HG03521 (cell line): ENCODE results near the gene HOXA3.
A peak's percentile ranks its signal among the peaks of the same experiment; 100 is the strongest.

ENCODE experiments used
- ATAC-seq: cut with Tn5 transposase; IDR thresholded peaks from one replicate; pipeline ENCODE4 v1.9.1; 2021; ENCODE audit warnings: mild to moderate bottlenecking, moderate library complexity; ENCODE audit not compliant: unreplicated experiment

Gene HOXA3

DNA sequence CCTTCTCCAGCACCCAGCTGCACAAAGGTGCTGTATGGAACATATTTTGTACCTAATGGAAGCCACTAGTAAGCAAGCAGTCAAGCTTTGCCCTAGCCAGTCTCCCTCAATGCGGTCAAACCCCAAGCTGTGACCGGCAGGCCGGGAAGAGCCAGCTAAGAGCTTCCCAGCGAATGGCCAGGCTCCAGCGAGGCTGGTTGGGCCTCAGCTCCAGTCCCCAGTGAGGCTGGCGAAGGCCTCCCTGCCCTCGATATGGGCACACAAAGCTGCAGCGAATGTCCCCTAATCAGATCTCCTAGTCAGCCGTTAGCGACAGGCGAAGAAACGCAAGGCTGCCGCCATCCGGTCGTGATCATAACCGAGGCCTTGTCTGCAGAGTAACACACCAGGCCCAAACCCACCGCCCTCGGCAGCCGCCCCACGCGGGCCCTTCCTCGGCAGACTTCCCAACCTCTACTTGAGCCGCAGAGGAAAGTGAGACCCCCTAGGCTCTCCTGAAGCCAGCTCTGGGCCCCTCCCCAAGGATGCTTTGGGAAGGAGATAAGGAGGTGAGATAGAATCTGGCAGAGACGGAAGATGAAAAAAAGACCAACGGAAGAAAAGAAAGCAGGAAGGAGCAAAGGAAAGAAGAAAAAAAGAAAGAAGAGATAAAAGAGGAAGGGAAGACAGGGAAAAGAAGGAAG is 16.0 kb upstream of the HOXA3 start:
- no peak for ATAC-seq

- ATAC-seq, result no peak
Measured at GRCh38 chr7:27167916-27168264, 15.5 kb upstream of the HOXA3 start.

DNA sequence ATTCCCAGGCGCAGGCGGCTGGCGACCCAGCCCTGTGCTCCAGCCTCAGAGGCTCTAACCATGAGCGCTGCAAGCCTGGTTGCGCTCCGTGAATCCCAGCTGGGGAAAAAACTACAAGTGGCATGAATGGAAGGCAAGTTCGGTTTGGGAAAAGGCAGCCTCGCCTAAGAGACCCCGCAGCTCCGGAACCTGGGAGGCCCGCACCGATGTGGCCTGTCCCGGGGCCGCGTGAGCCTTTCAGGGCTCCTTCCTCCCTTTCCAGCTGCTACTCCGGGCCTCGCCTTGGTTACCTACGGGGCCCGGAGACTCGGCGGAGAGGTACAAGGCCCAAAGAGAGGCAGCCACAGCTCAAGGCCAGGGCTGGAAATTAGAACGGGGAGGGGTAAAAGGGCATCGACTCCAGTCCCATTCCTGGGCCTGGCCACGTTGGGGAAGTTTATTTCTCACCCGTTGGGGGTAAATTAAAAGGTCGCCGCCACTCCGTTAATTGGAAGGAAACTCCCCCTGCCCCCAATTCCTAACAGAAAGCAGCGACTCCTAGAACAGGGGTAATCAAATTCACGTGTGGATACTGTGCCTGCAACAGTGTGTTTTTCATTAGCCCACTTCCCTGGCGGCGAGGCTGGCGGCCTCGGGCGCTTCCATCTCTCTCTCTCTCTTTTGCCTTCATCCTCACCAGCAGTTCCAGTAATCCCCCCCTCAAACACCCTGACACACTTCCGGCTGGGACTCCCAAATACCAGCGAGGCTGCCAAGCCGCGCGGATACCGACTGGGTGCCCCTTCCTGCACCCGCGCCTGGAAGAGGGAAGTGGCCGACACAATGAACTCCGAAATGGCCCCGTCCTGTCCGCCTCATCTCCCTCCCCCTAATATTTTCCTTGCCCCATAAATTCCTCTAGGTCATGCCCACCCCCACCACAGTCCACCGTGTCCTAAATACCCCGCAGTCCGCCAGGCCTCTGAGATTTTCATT is 14.4 kb upstream of the HOXA3 start:
- ATAC-seq, result no peak

GRCh38 chr7:27165996-27166530 is 13.7 kb upstream of the HOXA3 start:
- no peak for ATAC-seq

GRCh38 chr7:27165089-27165995 is 13.0 kb upstream of the HOXA3 start, which contains the start of gene HOXA9:
HOXA9 (minus strand) TSS chr7:27165537; CDS start chr7:27165457, 80 bp downstream.
- ATAC-seq, result no peak

DNA sequence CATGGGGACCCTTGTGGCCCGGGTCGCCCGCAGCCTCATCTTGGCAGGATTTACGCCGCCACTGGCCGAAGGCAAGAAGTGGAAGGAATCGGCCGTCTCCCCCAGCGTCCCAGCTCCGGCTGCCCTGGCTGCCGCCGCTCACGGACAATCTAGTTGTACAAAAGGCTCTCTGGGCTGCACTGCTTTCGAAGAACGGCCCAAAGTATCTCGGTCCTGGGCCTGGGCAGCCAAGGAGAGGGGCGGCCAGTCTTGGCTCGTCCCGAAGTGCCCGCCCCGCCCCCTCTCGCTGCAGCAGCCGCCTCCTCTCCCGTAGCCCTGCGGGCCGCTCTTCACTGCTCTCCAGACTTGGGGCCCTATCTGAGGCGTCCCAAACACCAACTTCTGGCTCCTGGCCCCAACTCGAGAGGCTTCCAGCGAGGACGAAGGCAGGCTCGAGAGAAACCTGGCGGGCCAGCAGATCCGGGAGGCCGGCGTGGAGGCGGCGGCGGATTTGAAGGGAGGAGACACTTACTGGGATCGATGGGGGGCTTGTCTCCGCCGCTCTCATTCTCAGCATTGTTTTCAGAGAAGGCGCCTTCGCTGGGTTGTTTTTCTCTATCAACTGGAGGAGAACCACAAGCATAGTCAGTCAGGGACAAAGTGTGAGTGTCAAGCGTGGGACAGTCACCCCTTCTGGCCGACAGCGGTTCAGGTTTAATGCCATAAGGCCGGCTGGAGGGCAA is 12.1 kb upstream of the HOXA3 start:
- ATAC-seq, result no peak

- ATAC-seq, result no peak
Measured at GRCh38 chr7:27164045-27164366, 11.6 kb upstream of the HOXA3 start.

GRCh38 chr7:27163288-27164044 is 11.1 kb upstream of the HOXA3 start:
- no peak for ATAC-seq

GRCh38 chr7:27162561-27163287 is 10.3 kb upstream of the HOXA3 start:
- ATAC-seq, result no peak

DNA sequence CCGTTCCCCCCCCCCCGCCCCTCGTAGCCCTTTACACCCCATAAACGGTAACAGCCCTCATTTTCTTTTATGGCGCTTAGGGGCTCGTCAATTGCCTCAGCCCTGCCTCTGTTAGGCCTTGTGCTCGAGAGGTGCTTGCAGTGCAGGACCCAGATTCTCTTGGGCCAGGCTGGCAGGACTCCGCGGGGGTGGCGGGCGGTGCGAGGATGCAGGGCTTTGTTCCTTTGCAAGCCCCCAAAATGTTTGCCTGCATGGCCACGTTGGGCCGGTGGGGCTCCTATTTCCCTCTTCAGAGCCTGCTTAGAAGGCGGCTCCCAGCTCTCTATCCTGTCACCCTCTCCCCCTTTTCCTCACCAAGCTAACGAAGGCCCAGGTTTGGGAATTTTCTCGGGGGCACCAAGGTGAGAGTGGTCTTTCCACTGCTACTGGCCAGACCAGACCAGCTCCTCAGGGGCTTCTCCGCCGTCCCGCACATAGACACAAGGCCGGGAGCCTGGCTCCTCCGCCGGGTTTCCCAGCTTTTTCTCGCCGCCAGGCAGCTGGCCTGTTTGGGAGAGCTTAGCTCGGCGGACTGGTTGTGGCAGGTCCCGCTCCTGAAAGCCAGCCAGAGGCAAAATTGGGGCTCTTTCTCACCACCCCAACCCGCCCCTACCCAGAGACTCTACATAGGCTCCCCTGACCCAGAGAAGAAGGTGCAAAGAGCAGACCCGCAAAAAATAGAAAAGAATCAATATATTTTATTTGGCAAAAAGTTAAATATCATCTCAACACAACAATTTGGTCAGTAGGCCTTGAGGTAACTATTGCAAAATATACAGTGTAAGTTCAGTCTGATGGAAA is 9.6 kb upstream of the HOXA3 start:
- no peak for ATAC-seq

DNA sequence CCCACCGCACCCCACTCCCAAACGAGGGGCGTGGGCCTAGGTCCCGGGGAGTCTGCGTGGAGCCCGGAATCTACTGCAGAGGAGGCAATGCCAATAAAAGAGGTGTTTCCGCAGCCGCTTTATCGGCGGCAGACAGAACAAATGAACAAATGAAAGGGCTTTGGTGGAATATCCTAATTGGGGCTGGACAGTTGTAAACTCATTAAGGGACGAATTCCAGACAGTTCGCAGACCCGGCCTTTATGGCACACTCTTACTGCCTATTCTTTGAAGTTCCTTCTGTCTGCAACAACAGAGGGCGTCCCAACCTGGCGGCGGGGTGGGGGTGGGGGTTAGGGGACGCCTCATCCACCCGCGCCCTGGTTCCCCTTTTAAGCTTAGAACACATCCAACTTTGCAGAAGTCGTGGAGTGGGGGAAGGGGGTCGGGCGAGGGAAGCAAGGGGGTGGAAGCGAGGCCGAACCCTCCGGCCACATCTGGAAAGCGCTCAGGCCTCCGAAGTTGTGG is 8.9 kb upstream of the HOXA3 start:
- ATAC-seq, result no peak

DNA sequence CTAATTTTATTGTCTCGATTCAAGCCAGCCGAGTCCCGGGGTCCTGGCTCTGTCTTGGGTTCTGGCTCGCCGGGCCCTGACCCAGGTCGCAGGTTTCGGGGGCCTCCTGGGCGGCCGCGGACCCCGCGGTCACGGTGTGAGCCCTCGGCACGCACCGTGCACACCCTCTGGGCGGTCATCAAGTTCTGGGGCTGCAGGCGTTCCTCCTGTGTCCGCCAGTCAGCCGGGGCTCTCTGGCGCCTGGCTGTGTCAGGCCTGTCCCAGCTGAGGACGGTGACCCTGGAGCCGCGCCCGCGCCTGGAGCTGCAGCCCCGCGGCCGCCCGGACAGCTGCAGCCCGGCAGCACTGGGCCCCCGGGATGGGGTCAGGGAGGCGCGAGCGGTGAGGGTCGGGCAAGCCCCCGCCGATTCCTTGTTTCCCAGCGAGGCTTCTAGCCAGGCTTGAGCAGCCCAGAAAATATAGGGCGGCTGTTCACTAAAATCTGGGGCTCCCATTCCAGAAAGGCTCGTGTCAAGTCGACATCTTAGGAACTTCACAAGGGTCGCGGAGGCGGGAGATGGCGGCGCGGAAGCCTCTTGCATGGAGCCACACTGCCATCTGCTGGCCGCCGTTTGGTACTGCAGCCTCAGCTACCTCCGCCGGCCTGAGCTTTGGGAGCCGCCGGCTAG is 8.3 kb upstream of the HOXA3 start:
- peak; percentile 40 for ATAC-seq

DNA sequence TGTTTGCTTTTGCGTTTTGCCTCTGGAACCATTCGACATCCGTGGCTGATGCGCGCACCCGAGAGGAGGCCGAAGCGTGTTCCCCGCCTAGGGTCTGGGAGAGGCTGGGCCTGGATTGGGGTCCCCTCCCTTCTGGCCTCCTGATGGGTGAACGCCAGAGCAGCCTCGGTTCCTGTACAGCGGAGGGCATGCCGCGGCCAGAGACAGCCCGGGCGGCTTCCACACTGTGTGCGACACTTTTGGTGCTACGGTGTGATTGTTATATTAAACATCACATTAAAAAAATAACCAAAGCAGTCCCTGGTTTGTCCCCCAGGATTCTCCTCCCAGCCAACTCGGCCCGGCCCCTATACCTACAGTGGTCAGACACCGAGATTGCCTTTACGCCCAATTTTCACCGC is 7.8 kb upstream of the HOXA3 start:
- no peak for ATAC-seq

DNA sequence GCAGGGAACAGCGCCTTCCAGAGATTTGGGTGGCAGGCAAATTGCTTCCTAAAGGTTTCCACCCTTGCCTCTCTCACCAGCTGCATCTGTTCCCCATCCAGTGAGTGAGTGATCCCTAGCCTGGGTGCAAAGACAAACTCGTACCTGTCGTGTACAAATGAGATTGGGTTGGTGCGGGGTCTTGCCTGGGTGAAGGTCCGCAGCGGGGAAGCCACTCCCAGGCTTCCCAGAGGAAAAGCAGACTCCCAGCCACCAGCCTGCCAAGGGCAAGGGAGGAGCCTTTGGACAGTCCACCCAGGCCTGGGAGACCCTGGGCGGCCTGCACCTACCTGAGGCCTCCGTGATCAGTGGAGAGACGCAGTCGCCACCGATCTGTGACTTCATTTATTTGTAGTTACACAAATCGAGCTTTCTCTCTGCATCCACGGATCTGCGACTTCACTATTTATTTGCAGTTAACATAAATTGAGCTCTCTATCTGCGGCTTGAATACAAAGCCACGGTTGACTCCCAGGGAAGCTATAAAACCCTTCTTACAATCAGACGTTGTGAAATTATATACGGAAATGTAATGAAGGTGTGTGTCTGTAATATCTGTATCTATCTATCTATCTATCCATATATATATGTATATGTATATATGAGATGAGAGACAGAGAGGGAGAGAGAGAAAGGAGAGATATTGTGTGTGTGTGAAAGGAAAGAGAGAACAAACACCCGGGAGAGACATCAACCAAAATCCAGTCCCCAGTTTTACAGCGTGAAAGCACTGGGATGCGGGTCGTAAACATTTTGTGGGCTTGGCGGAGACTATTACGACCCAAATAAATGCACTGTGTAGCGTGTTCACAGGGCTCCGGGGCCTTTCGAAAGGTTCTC is 7.1 kb upstream of the HOXA3 start:
- no peak for ATAC-seq

GRCh38 chr7:27158436-27159265 is 6.3 kb upstream of the HOXA3 start:
- ATAC-seq, result no peak
